H1 (cell line): ENCODE results near the gene PSMB5. TPM values are rescaled to one million over a fixed set of nuclear protein-coding genes. Genes with fewer than 3 reads are reported as not detected.

ENCODE experiments used
- CTCF ChIA-PET: fragments of 300-600 bp; sonication (Branson Sonifier 250); formaldehyde crosslinking; loops from one replicate; lab custom pipeline; 2021; ENCODE audit not compliant: partially characterized antibody; lab: Charles Lee
- POLR2A ChIA-PET: fragments of 300-600 bp; sonication (Branson Sonifier 250); formaldehyde crosslinking; loops from one replicate; lab custom pipeline; 2021; ENCODE audit warnings: inconsistent platforms; ENCODE audit not compliant: partially characterized antibody; lab: Charles Lee
- DNase-seq, 2 experiments: peaks; one replicate each; pipeline versions ENCODE4 v3.0.0 to v3.0.0-alpha.2; 2010 to 2022; ENCODE audit warnings: low spot score in 2 of 2, low read depth in 1 of 2, mixed read lengths in 1 of 2
- FAIRE-seq: peaks from 2 replicates; lab custom pipeline; 2011; peaks lifted over from hg19 to GRCh38; lab: Jason Lieb, UNC
- H2AFZ ChIP-seq: 2 replicates; pipeline ENCODE4 v1.8.1; 2012; ENCODE audit warnings: low read length, inconsistent platforms
- H2AK5ac ChIP-seq: 2 replicates; pipeline ENCODE4 v1.6.1; 2013; ENCODE audit warnings: low read depth, low read length
- H2BK120ac ChIP-seq: replicated peaks from 2 replicates; pipeline ENCODE3; 2013; ENCODE audit warnings: low read depth, low read length, inconsistent platforms
- H2BK12ac ChIP-seq: 2 replicates; pipeline ENCODE4 v1.6.1; 2013; ENCODE audit warnings: low read depth, low read length
- H2BK15ac ChIP-seq: 2 replicates; pipeline ENCODE4 v1.6.1; 2013; ENCODE audit warnings: low read length
- H2BK20ac ChIP-seq: 2 replicates; pipeline ENCODE4 v1.6.1; 2013; ENCODE audit warnings: low read length
- H2BK5ac ChIP-seq: 2 replicates; pipeline ENCODE4 v1.6.1; 2013; ENCODE audit warnings: low read depth, low read length
- H3K14ac ChIP-seq: 2 replicates; pipeline ENCODE4 v1.6.1; 2013; ENCODE audit warnings: inconsistent platforms; ENCODE audit not compliant: insufficient read length
- H3K18ac ChIP-seq: 2 replicates; pipeline ENCODE4 v1.6.1; 2013; ENCODE audit warnings: low read length; ENCODE audit errors: extremely low read depth
- H3K23ac ChIP-seq: 2 replicates; pipeline ENCODE4 v1.6.1; 2013; ENCODE audit warnings: inconsistent platforms; ENCODE audit not compliant: insufficient read length
- H3K23me2 ChIP-seq: 2 replicates; pipeline ENCODE4 v1.6.1; 2013; ENCODE audit warnings: low read depth, low read length
- H3K27ac ChIP-seq: 2 replicates; pipeline ENCODE4 v1.6.1; 2011; ENCODE audit warnings: low read depth, low read length, inconsistent platforms
- H3K27me3 ChIP-seq, 4 experiments: replicated peaks in 1 of 4; 1 replicate in 1 of 4; 2 replicates in 3 of 4; pipeline versions ENCODE4 v1.6.1 to v1.8.1; 2011 to 2013; ENCODE audit warnings: low read length in 3 of 4, mild to moderate bottlenecking in 3 of 4, inconsistent platforms in 2 of 4, mixed read lengths in 2 of 4, moderate library complexity in 1 of 4; ENCODE audit not compliant: control insufficient read depth in 3 of 4, insufficient read depth in 3 of 4; ENCODE audit errors: extremely low read depth in 1 of 4
- H3K36me3 ChIP-seq, 4 experiments: 2 replicates each; pipeline versions ENCODE4 v1.6.1 to v1.8.1; 2011 to 2013; ENCODE audit warnings: mild to moderate bottlenecking in 4 of 4, low read length in 3 of 4, moderate library complexity in 2 of 4, control low read depth in 1 of 4, inconsistent platforms in 1 of 4; ENCODE audit not compliant: insufficient read depth in 4 of 4, control insufficient read depth in 2 of 4
- H3K4ac ChIP-seq: replicated peaks from 2 replicates; pipeline ENCODE3; 2013; ENCODE audit warnings: low read length, low read depth, mixed read lengths, inconsistent platforms; ENCODE audit not compliant: insufficient read length
- H3K4me1 ChIP-seq, 4 experiments: replicated peaks in 1 of 4; 1 replicate in 1 of 4; 2 replicates in 3 of 4; pipeline versions ENCODE4 v1.6.1 to v1.8.1; 2011 to 2013; ENCODE audit warnings: low read length in 3 of 4, inconsistent platforms in 2 of 4, mixed read lengths in 1 of 4; ENCODE audit not compliant: insufficient read depth in 4 of 4, control insufficient read depth in 3 of 4
- H3K4me2 ChIP-seq, 2 experiments: 2 replicates each; pipeline versions ENCODE4 v1.6.1 to v1.8.1; 2011 to 2013; ENCODE audit warnings: low read depth in 2 of 2, low read length in 2 of 2, control low read depth in 1 of 2, inconsistent platforms in 1 of 2, mild to moderate bottlenecking in 1 of 2; ENCODE audit not compliant: insufficient read depth in 1 of 2
- H3K4me3 ChIP-seq, 4 experiments: fragments of 200-600, 300-600 bp in 1 of 4; sonication (generic), shearing (Covaris generic), sonication (Bioruptor Twin) in 1 of 4; 2 replicates each; pipeline versions ENCODE4 v1.5.1 to v1.8.1; 2011 to 2016; ENCODE audit warnings: low read length in 4 of 4, low read depth in 3 of 4, control low read depth in 2 of 4, inconsistent platforms in 2 of 4, mild to moderate bottlenecking in 2 of 4, mixed read lengths in 1 of 4, moderate library complexity in 1 of 4; ENCODE audit not compliant: insufficient read depth in 2 of 4; ENCODE audit errors: extremely low read depth in 1 of 4
- H3K56ac ChIP-seq: replicated peaks from 2 replicates; pipeline ENCODE3; 2013; ENCODE audit warnings: low read depth, mild to moderate bottlenecking, mixed read lengths, low read length, inconsistent platforms; ENCODE audit not compliant: insufficient read length
- H3K79me1 ChIP-seq: 2 replicates; pipeline ENCODE4 v1.6.1; 2013; ENCODE audit warnings: low read depth, low read length, control low read depth
- H3K79me2 ChIP-seq, 2 experiments: 2 replicates each; pipeline versions ENCODE4 v1.6.1 to v1.8.1; 2012 to 2013; ENCODE audit warnings: low read length in 2 of 2, mild to moderate bottlenecking in 2 of 2, inconsistent platforms in 1 of 2; ENCODE audit not compliant: insufficient read depth in 2 of 2, control insufficient read depth in 1 of 2
- H3K9ac ChIP-seq, 4 experiments: replicated peaks in 1 of 4; 1 replicate in 1 of 4; 2 replicates in 3 of 4; pipeline versions ENCODE4 v1.6.1 to v1.8.1; 2011 to 2013; ENCODE audit warnings: low read depth in 3 of 4, low read length in 3 of 4, control low read depth in 2 of 4, mild to moderate bottlenecking in 2 of 4, moderate library complexity in 2 of 4, inconsistent platforms in 1 of 4; ENCODE audit errors: extremely low read depth in 1 of 4
- H3K9me3 ChIP-seq, 2 experiments: 2 replicates each; pipeline versions ENCODE4 v1.6.1 to v1.8.1; 2012 to 2013; ENCODE audit warnings: mild to moderate bottlenecking in 2 of 2, moderate library complexity in 2 of 2, control low read depth in 1 of 2, inconsistent platforms in 1 of 2, low read depth in 1 of 2, low read length in 1 of 2, mixed read lengths in 1 of 2; ENCODE audit not compliant: insufficient read depth in 2 of 2
- H4K20me1 ChIP-seq, 2 experiments: replicated peaks in 1 of 2; 2 replicates each; pipeline versions ENCODE3 to v1.8.1; 2011 to 2013; ENCODE audit warnings: inconsistent platforms in 2 of 2, low read length in 2 of 2, mild to moderate bottlenecking in 1 of 2; ENCODE audit not compliant: insufficient read depth in 2 of 2, control insufficient read depth in 1 of 2
- H4K5ac ChIP-seq: 2 replicates; pipeline ENCODE4 v1.6.1; 2013; ENCODE audit warnings: low read length, low read depth, mixed read lengths, inconsistent platforms; ENCODE audit not compliant: insufficient read length
- H4K8ac ChIP-seq: 2 replicates; pipeline ENCODE4 v1.8.0; 2013; ENCODE audit warnings: mild to moderate bottlenecking, moderate library complexity, low read length, inconsistent platforms; ENCODE audit not compliant: insufficient read depth; ENCODE audit errors: extremely low read depth
- H4K91ac ChIP-seq: replicated peaks from 2 replicates; pipeline ENCODE3; 2013; ENCODE audit warnings: low read length, mixed read lengths, inconsistent platforms; ENCODE audit not compliant: insufficient read length
- CHD1 ChIP-seq: IDR thresholded peaks from 2 replicates; pipeline ENCODE4 v1.6.1; 2012; ENCODE audit warnings: low read depth, low read length, improper control_type of control experiment
- FOSL1 ChIP-seq: IDR thresholded peaks from 2 replicates; pipeline ENCODE4 v1.6.1; 2011; ENCODE audit warnings: mild to moderate bottlenecking, low read depth, low read length, moderate library complexity; ENCODE audit not compliant: insufficient read depth
- GABPA ChIP-seq: IDR thresholded peaks from 2 replicates; pipeline ENCODE4 v1.6.1; 2011; ENCODE audit warnings: mild to moderate bottlenecking, low read length, moderate library complexity, borderline replicate concordance; ENCODE audit not compliant: insufficient read depth
- JUN ChIP-seq: IDR thresholded peaks from 2 replicates; pipeline ENCODE4 v1.6.1; 2011; ENCODE audit warnings: low read depth, mild to moderate bottlenecking, improper control_type of control experiment, low read length
- RBBP5 ChIP-seq: IDR thresholded peaks from 2 replicates; pipeline ENCODE4 v1.7.1; 2012; ENCODE audit warnings: low read depth, mild to moderate bottlenecking, inconsistent platforms, low read length, moderate library complexity, borderline replicate concordance
- SUZ12 ChIP-seq: fragments of 200-600 bp; sonication (generic); IDR thresholded peaks from 2 replicates; pipeline ENCODE4 v1.6.1; 2012; ENCODE audit warnings: mild to moderate bottlenecking, inconsistent platforms, low read length, moderate library complexity, mixed read lengths
- TAF1 ChIP-seq: IDR thresholded peaks from 2 replicates; pipeline ENCODE4 v1.6.1; 2011; ENCODE audit warnings: mild to moderate bottlenecking, low read depth, low read length
- TAF7 ChIP-seq: optimal IDR thresholded peaks from 2 replicates; pipeline ENCODE3; 2011; ENCODE audit warnings: low read depth, mild to moderate bottlenecking, inconsistent platforms, low read length, moderate library complexity, borderline replicate concordance
- TCF12 ChIP-seq: IDR thresholded peaks from 2 replicates; pipeline ENCODE4 v1.6.1; 2011; ENCODE audit warnings: low read depth, mild to moderate bottlenecking, low read length
- WGBS, 2 experiments: shearing (Covaris generic) in 1 of 2; methylation state at CpG; one replicate each; pipeline versions ENCODE4 v1.1.6 to v1.1.7; 2013 to 2015; ENCODE audit warnings: low lambda C conversion rate in 2 of 2, mixed read lengths in 2 of 2, inconsistent platforms in 1 of 2, low coverage in 1 of 2, missing lambda C conversion rate in 1 of 2; ENCODE audit not compliant: insufficient replicate concordance in 2 of 2, insufficient coverage in 1 of 2, insufficient read length in 1 of 2; ENCODE audit errors: extremely low coverage in 1 of 2, missing lambda C conversion rate in 1 of 2; 5-methylcytosine and 5-hydroxymethylcytosine counted together
- polyA plus RNA-seq, 7 experiments: library from polyadenylated mRNA; depleted of rRNA in 3 of 7; stranded (reverse) in 5 of 7; unstranded in 2 of 7; fragments of >200 nt in 5 of 7; fragments of 200-250 nt in 2 of 7; gene quantifications; 1 replicate in 5 of 7; 2 replicates in 1 of 7; 4 replicates in 1 of 7; pipeline versions ENCODE4 v1.2.1 to v1.2.3, GENCODE V29; 2011 to 2013; ENCODE audit warnings: missing spikeins in 2 of 7, mixed read lengths in 2 of 7
- total RNA-seq: library from RNA; stranded (reverse); fragmentation: NEBNext Ultra II Directional; extraction: Animal tissue kit (Norgen Biotek cat#: 25700); gene quantifications from 2 replicates; pipeline ENCODE4 v1.2.1, GENCODE V29; 2021
- TF ChIP-seq, protein P1 (sequence below): IDR thresholded peaks from 2 replicates; pipeline ENCODE4 v1.6.1; 2011; ENCODE audit warnings: low read depth, mild to moderate bottlenecking, low read length; ENCODE audit not compliant: insufficient read depth
- TF ChIP-seq, protein P2 (sequence below): IDR thresholded peaks from 2 replicates; pipeline ENCODE4 v1.6.1; 2012; ENCODE audit warnings: inconsistent platforms

PSMB5 gene
- total and polyA plus RNA-seq, 2 of the 8 experiments (the other 6 are each of a cell fraction or from before 2014, with no cell fraction given) = 254 to 510 TPM

DNA sequence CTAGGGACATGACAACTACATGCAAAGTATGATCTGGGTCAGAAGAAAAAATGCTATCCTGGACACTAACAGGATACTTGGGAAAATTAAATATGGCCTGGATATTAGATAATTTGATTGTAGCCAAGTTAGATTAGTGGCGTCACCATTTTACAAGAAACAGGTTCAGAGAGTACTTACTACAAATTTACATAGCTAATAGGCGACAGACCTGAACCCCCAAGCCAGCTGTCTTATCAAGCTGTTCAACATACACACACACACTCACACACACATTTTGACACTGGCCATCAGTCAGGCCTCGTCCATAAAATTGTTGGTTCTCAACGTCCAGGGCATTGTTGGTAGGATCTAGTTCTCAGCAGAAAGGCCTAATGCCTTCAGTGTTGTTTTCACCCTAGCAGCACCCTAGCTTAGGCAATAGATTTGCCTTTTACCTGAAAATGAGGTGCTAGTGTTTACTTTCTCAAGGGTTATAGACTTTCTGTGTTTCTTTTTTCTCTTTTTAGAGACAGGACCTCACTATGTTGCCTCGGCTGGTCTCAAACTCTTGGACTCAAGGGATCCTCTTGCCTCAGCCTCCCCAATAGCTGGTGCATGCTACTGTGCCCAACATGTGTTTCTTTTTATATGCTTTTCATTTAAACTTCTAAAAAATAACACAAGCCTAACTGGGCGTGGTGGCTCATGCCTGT, 21.5 kb downstream of the PSMB5 start:
- Histone ChIP-seq H3K27me3 (no peaks in the 10 kb centered on the region), H2BK12ac (no peak overlapping the region), H3K4me3 (no peak overlapping the region), H3K9me3 (no peaks in the 10 kb centered on the region), H2AK5ac (no peak overlapping the region), H3K23ac (no peak overlapping the region), H2AFZ (no peak overlapping the region), H3K14ac (no peak overlapping the region), H2BK15ac (no peak overlapping the region), H3K79me1 (no peaks in the 10 kb centered on the region), H3K4ac (no peak overlapping the region), H3K9ac (no peak overlapping the region; a peak in 1 of 7 replicates), H3K18ac (no peak overlapping the region), H3K27ac (no peak overlapping the region), H3K4me1 (peaks cover 0 to 3% (median 3%) of the 10 kb centered on the region in 4 experiments; a peak in 2 of 7 replicates), H4K91ac (no peak overlapping the region), H3K4me2 (no peak overlapping the region), H2BK120ac (no peak overlapping the region), H3K79me2 (no peaks in the 10 kb centered on the region), H3K56ac (no peak overlapping the region), H4K8ac (no peak overlapping the region), H3K36me3 (no peaks in the 10 kb centered on the region), H3K23me2 (no peaks in the 10 kb centered on the region; the same call in 1 of the 2 replicates), H4K5ac (no peak overlapping the region), H4K20me1 (no peaks in the 10 kb centered on the region), H2BK5ac (no peak overlapping the region), H2BK20ac (no peak overlapping the region)
- FAIRE-seq (no peak), DNase-seq (no peak)
- CTCF ChIA-PET = interaction anchor here (0.7 to 5.0 kb wide), 12 partner anchors 9 to 74 kb away, joined by 3 to 27 read pairs (median 4); partner anchors contain the start of gene CDH24
- POLR2A ChIA-PET = interaction anchor here (0.8 to 2.6 kb wide), 3 partner anchors 9 to 32 kb away, joined by 3 to 9 read pairs (median 6); partner anchors contain the start of gene AJUBA
- 77% methylated on average over 6 of the region's 6 CpGs; no CpG with 5 or more reads in 1 of the 2 experiments for WGBS, 2 experiments
- no peak for TF ChIP-seq RBBP5
- no peak for TF ChIP-seq JUN
- no peak for TF ChIP-seq TCF12
- no peak for TF ChIP-seq CHD1
- no peak for TF ChIP-seq FOSL1
- no peak for TF ChIP-seq TAF1
- TF ChIP-seq, protein P1, sequence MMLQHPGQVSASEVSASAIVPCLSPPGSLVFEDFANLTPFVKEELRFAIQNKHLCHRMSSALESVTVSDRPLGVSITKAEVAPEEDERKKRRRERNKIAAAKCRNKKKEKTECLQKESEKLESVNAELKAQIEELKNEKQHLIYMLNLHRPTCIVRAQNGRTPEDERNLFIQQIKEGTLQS = no peak
- no peak for TF ChIP-seq TAF7
- no peak for TF ChIP-seq SUZ12
- TF ChIP-seq, protein P2, sequence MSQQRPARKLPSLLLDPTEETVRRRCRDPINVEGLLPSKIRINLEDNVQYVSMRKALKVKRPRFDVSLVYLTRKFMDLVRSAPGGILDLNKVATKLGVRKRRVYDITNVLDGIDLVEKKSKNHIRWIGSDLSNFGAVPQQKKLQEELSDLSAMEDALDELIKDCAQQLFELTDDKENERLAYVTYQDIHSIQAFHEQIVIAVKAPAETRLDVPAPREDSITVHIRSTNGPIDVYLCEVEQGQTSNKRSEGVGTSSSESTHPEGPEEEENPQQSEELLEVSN = no peak
- TF ChIP-seq GABPA = no peak
